ENCODE measurements around the gene CHFR. TPM values are rescaled to one million over a fixed set of nuclear protein-coding genes. Genes with fewer than 3 reads are reported as not detected.
"Not testable (repeated sequence)": the region's sequence is repeated elsewhere in the genome, so short reads cannot be mapped to it uniquely, and the experiment has no call there.

The CHFR gene
- total RNA-seq, 1 donor = 55.0 TPM

GRCh38 chr12:132851465-132851864, 35.9 kb downstream of the CHFR start:
- no peaks in the 10 kb centered on the region for H3K9me3 ChIP-seq (ENCODE audit: low read depth, low read length)
- H3K79me2 ChIP-seq (ENCODE audit: insufficient read depth, low read length) = no peaks in the 10 kb centered on the region
- no peak overlapping the region for H2AFZ ChIP-seq (ENCODE audit: low read length)
- no peaks in the 10 kb centered on the region for H4K20me1 ChIP-seq (ENCODE audit: insufficient read depth, low read length)
- no peak for DNase-seq (ENCODE audit: insufficient read length, low spot score, missing footprints)
- no peak overlapping the region for H3K27ac ChIP-seq (ENCODE audit: low read depth, low read length)
- H3K36me3 ChIP-seq (ENCODE audit: insufficient read depth, low read length) = peaks cover 66% of the 10 kb centered on the region
- no peaks in the 10 kb centered on the region for H3K4me1 ChIP-seq (ENCODE audit: insufficient read depth, low read length)
- no peaks in the 10 kb centered on the region for H3K27me3 ChIP-seq (ENCODE audit: insufficient read depth, low read length)
- TF ChIP-seq CTCF (IDR thresholded peaks at IDR 0.05; ENCODE audit: extremely low read depth, low read depth, low read length) = no peak
- H3K4me2 ChIP-seq (ENCODE audit: insufficient read depth, low read length) = no peak overlapping the region
- no peak overlapping the region for H3K4me3 ChIP-seq (ENCODE audit: insufficient read depth, low read length)

GRCh38 chr12:132850291-132850690, 37.1 kb downstream of the CHFR start:
- Histone ChIP-seq H3K4me3 (ENCODE audit: insufficient read depth, low read length) (no peak overlapping the region), H2AFZ (ENCODE audit: low read length) (no peak overlapping the region), H3K27ac (ENCODE audit: low read depth, low read length) (no peak overlapping the region), H4K20me1 (ENCODE audit: insufficient read depth, low read length) (no peaks in the 10 kb centered on the region), H3K9me3 (ENCODE audit: low read depth, low read length) (no peaks in the 10 kb centered on the region), H3K4me1 (ENCODE audit: insufficient read depth, low read length) (no peaks in the 10 kb centered on the region), H3K36me3 (ENCODE audit: insufficient read depth, low read length) (peaks cover 61% of the 10 kb centered on the region), H3K79me2 (ENCODE audit: insufficient read depth, low read length) (no peaks in the 10 kb centered on the region), H3K4me2 (ENCODE audit: insufficient read depth, low read length) (no peak overlapping the region), H3K27me3 (ENCODE audit: insufficient read depth, low read length) (no peaks in the 10 kb centered on the region)
- TF ChIP-seq CTCF (IDR thresholded peaks at IDR 0.05; ENCODE audit: extremely low read depth, low read depth, low read length) = no peak
- no peak for DNase-seq (ENCODE audit: insufficient read length, low spot score, missing footprints)

- Histone ChIP-seq H3K27me3 (ENCODE audit: insufficient read depth, low read length) (no peaks in the 10 kb centered on the region), H3K9me3 (ENCODE audit: low read depth, low read length) (no peaks in the 10 kb centered on the region), H3K4me1 (ENCODE audit: insufficient read depth, low read length) (no peaks in the 10 kb centered on the region), H4K20me1 (ENCODE audit: insufficient read depth, low read length) (no peaks in the 10 kb centered on the region), H3K27ac (ENCODE audit: low read depth, low read length) (no peak overlapping the region), H3K79me2 (ENCODE audit: insufficient read depth, low read length) (no peaks in the 10 kb centered on the region), H2AFZ (ENCODE audit: low read length) (no peak overlapping the region), H3K36me3 (ENCODE audit: insufficient read depth, low read length) (peaks cover 61% of the 10 kb centered on the region), H3K4me2 (ENCODE audit: insufficient read depth, low read length) (no peak overlapping the region), H3K4me3 (ENCODE audit: insufficient read depth, low read length) (no peak overlapping the region)
- no peak for TF ChIP-seq CTCF (IDR thresholded peaks at IDR 0.05; ENCODE audit: extremely low read depth, low read depth, low read length)
- no peak for DNase-seq (ENCODE audit: insufficient read length, low spot score, missing footprints)
Measured at GRCh38 chr12:132848521-132848920, 38.9 kb downstream of the CHFR start.

GRCh38 chr12:132847363-132848356, 39.7 kb downstream of the CHFR start:
- no peak overlapping the region for H3K4me3 ChIP-seq (ENCODE audit: insufficient read depth, low read length)
- H4K20me1 ChIP-seq (ENCODE audit: insufficient read depth, low read length) = no peaks in the 10 kb centered on the region
- H3K27ac ChIP-seq (ENCODE audit: low read depth, low read length) = no peak overlapping the region
- H3K79me2 ChIP-seq (ENCODE audit: insufficient read depth, low read length) = no peaks in the 10 kb centered on the region
- no peaks in the 10 kb centered on the region for H3K27me3 ChIP-seq (ENCODE audit: insufficient read depth, low read length)
- TF ChIP-seq CTCF (IDR thresholded peaks at IDR 0.05; ENCODE audit: extremely low read depth, low read depth, low read length) = no peak
- no peaks in the 10 kb centered on the region for H3K9me3 ChIP-seq (ENCODE audit: low read depth, low read length)
- no peak overlapping the region for H3K4me2 ChIP-seq (ENCODE audit: insufficient read depth, low read length)
- no peak overlapping the region for H2AFZ ChIP-seq (ENCODE audit: low read length)
- peak; percentile 80 for DNase-seq (ENCODE audit: insufficient read length, low spot score, missing footprints)
- H3K4me1 ChIP-seq (ENCODE audit: insufficient read depth, low read length) = no peaks in the 10 kb centered on the region
- peaks cover 62% of the 10 kb centered on the region for H3K36me3 ChIP-seq (ENCODE audit: insufficient read depth, low read length)

- H3K9me3 ChIP-seq (ENCODE audit: low read depth, low read length); H3K4me3 ChIP-seq (ENCODE audit: insufficient read depth, low read length); H3K27ac ChIP-seq (ENCODE audit: low read depth, low read length); H2AFZ ChIP-seq (ENCODE audit: low read length); H3K4me1 ChIP-seq (ENCODE audit: insufficient read depth, low read length); H4K20me1 ChIP-seq (ENCODE audit: insufficient read depth, low read length); DNase-seq (ENCODE audit: insufficient read length, low spot score, missing footprints); H3K4me2 ChIP-seq (ENCODE audit: insufficient read depth, low read length); H3K79me2 ChIP-seq (ENCODE audit: insufficient read depth, low read length); H3K27me3 ChIP-seq (ENCODE audit: insufficient read depth, low read length): not testable (repeated sequence)
- H3K36me3 ChIP-seq (ENCODE audit: insufficient read depth, low read length) = peaks cover 68% of the 10 kb centered on the region
Measured at GRCh38 chr12:132844681-132845080, 42.7 kb downstream of the CHFR start.

Data from osteoblast (primary cell).